HG03565 (cell line): Measurements from ENCODE around the gene UBE2L6.

Experiments
- ATAC-seq: cut with Tn5 transposase; IDR thresholded peaks from one replicate; pipeline ENCODE4 v1.9.1; 2021; ENCODE audit warnings: mild to moderate bottlenecking, moderate library complexity; ENCODE audit not compliant: unreplicated experiment

The UBE2L6 gene

DNA sequence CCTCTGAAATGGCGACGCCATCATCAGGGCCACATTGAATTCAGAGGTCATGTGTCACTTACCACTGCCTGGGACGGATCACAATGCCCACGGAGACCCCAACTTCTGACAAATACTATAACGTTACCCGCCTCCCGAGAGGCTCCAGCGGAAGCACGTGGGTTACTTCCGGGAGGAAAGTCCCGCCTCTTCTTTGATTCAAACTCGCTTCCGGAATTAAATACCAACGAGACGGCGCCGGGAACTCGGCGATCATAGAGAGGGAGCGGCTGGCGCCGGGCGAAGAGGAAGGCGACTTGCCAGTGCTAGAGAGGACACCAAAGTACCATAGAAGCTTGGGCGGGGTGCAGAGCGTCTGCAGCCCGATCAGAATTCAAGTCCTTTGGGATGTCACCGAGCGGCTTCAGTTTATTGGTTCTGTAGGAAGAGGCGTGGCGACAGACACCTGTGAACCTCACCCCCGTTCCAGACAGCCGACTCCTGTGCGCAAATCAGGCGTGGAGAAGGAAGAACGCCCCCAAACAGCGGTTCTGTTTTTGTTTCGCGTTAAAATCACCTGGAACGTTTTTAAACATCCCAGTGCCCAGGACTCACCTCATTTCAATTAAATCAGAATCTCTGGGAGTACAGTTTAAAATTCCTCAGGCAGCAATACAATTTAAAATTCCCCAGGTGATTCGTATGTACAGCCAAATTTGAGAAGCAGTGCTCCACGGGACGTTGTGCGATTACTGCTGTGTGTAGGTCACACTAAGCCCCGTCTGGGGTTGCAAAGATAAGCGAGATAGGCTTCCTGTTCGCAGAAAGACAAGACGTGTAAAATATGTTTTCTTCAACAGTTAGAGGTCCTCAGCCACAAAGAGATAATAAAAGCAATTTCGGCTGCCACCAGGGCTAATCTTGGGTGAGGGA lies 36.6 kb downstream of the UBE2L6 start, which contains the start of gene TIMM10:
Gene TIMM10, minus strand, starts transcription at position 159 of the 912 bp plus-strand sequence. CDS start 565 bp downstream, outside the sequence.
- ATAC-seq, result peak; percentile 98

DNA sequence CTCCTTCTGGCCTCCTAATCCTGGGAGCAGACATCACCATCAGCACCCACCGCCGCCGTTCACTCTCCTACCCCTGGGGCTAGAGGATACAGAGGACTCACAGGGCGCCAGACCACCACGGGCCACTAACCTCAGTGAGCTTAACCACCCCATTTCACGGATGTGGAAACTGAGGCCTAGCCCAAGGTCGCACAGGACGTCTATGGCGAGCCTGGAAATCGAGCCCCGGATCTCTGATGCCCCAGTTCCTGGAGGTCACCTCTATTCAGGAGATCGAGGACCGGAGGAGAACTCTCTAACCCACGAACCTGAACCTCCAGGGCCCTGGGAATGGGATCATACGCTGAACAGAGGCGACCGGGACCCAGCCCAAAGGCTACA lies 37.3 kb downstream of the UBE2L6 start:
- no peak for ATAC-seq

DNA sequence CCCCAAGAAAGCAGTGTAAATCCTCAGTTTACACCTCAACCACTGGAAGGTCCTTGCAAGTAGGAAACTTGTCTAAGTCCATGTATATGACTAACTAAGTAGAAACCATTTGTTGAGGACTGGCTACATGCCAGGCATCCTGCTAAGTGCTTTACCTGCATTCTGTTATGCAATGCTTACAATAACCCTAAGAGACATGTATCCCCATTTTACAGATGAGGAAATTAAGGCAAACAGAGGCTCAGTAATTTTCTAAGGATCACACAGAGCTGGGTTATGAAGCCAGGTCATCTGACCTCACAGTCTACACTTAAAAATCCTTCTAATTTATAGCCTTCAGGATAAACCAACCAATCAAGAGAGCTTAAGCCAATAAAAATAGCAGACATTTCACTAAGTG lies 38.5 kb downstream of the UBE2L6 start:
- ATAC-seq, result no peak

DNA sequence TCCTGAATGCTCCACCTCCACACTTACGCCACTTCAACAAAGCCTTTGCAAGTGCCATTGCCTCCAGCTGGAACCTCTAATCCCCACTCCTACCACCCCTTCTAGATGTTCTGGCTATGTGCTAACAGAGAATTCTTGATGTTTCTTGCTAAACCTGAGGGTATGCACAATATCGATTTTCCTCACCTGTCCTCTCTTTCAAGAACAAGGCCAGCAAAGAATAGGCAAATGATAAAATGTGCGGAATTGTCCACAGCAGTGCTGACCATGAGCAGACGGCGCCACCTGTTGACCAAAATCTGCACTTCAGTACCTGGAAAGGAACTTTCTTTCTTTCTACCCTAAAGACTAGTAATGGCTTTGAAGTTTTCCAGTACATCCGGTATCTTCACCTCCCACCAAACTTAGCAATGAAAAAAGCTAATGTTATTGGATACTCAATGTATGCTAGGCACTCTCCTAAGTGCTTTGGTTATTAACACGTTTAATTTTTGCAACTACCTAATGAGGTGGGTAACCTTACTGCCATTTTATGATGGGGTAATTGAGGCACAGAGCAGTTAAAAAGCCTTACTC lies 40.3 kb downstream of the UBE2L6 start:
- no peak for ATAC-seq

DNA sequence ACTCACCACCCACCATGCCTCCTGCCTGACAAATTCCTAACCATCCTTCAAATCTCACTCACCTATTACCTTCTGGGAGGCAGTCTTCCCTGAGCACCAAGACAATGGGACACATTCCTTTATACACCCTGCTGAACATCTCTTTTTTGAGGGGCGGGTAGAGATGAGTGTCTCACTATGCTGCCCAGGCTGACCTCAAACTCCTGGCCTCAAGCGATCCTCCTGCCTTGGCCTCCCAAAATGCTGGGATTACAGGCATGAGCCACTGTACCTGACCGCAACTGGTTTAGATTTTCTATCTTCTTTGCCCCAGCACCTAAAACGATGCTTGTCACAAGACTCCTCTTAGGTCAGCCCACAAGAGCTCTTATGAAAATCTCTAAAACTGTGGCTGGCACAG lies 44.1 kb downstream of the UBE2L6 start:
- no peak for ATAC-seq

DNA sequence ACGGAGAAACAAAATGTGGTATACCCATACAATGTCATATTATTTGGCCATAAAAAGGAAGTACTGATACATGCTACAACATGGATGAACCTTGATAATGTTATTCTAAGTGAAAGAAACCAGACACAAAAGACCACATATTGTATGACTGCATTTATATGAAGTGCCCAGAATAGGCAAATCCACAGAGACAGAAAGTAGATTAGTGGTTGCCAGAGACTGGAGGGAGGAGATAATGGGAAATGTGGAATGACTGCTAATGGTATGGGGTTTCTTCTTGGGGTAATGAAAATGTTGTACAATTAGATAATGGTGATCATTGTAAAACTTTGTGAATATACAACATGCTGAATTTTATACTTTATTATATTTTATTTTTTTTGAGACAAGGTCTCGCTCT lies 46.4 kb downstream of the UBE2L6 start:
- ATAC-seq, result no peak

DNA sequence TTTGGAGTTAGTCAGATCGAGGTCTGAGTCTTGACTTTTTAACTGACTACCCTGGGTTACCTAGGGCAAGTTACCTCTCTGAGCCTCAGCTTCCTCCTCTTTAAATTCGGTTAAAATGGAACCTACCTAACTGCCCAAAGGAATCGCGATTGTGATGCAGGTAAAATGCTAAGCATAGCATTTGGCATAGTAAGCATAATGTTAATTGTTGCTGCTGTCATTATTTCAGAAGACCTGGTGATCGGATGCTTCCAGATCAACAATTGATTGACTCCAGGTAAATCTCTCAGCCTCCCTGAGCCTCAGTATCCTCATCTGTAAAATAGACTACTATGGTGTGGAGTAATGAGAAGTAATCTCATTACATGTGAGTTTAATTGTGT lies 51.4 kb downstream of the UBE2L6 start:
- ATAC-seq, result no peak

DNA sequence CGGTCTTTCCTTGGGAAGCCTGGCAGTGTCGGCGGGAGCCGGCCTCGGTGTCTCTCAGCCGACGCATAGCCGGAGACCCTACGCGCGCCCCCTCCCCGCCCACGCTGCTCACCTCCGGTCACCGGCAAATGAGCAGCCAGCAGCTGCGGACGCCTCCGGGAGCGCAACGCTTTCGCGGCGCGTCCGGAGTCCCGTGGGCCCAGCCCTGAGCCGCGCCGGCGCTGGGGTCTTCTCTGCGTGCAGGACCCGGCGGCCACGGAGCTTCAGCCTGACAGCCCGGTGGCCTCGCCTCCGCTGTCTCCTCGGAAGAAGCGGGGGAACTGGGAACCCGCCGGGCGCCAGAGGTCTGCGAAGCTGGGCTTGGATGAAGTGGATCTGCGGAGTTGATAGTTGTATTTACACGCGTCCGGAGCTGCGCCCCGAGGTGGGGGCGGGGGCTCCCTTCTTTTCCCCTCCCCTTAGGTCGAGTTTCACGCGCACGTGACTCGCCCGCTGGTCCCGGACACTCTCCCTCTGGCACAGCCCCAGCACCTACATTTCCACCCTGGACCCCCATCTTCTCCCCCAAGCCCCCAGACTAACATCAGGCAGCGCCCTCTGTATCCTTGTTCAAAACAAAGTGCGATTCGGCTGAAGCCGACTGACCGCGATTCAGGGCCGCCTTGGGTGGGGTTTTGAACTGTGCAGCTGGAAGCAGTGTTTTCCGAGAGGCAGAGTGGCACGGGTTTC lies 52.0 kb downstream of the UBE2L6 start, which contains the start of gene SLC43A1:
Gene SLC43A1, minus strand, starts transcription at position 371 of the 729 bp plus-strand sequence. CDS start 1,591 bp downstream, outside the sequence.
- no peak for ATAC-seq

DNA sequence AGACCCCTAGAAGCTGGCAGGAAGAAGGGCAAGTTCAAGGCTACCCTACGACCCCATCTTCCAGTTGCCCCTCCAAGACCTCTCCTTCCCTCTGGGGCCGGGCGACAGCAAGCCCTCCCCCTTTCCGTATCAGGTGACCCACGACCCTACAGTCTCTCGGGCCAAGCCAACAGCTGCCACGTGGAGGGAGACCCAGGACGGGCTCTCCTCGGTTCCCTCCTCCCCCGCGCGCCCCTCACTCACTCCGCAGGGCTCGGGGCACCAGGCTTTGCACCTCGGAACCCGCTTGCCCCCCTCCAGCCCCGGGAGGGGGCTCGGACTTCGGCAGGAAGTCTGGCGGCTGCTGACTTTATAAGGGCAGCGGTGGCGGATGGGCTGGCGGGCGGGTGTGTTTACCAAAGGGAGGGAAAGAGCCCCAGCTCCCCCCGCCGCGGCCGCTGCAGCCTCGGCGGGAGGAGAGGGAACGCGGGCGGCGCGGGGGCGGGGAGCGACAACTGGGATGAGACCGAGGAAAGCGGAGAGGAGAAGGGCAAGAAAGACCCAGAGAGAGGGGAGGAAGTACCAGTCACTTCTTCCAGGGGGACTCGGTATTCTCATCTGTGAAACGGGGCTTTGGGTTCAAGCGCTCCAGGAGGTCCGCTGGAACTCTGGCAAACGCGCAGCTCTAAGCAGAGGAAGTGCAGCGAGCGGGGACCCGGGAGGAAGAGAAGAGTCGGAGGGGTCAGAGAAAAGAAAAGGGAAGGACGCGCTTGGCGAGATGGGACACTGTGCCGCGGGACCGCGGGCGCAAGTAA lies 52.7 kb downstream of the UBE2L6 start:
- no peak for ATAC-seq

DNA sequence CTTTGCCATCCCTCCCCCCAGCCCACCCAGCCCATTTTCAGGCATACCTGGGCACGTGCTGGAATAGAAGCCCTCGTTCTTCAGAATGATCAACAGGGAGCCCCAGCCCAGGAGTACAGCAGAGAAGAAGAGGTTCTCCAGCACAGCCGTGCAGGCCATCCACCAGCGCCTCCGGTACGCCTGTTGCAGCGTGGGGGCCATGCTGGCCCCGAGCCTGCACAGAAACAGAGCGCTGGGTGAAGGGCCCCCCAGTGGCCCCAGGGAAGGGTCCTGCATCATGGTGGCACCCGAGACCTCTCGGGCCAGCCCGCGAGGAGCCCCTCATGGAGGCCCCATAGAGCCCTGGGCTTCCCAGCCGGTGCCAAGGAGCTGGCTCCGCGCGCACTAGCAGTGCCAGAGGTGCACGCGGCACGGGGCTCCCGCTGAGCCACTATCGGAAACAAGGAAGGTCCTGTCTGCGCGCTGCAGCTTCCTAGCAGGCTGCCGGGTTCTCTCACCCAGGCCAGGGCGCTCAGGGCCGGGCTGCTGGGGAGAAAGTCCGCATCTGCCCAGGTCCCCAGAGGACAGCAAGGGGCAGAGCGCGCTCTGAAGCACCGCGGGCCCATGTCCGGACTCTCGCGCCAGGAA lies 53.4 kb downstream of the UBE2L6 start:
- ATAC-seq, result no peak

DNA sequence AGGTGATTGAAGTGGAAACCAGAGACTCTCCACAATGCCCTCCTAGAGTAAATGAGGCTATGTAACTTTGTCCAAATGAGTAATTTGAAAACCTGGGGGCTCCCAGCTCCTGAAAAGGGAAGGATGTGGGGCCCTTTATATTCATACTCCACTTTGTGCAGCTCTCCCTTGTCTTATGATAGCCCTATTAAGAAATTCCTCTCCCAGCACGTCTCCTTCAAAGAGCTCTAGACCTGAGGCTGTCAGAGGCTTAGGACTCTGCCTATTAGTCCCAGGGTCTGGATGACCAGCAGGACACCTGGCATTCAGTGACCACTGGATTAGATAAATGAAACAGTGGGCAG lies 54.0 kb downstream of the UBE2L6 start:
- no peak for ATAC-seq

DNA sequence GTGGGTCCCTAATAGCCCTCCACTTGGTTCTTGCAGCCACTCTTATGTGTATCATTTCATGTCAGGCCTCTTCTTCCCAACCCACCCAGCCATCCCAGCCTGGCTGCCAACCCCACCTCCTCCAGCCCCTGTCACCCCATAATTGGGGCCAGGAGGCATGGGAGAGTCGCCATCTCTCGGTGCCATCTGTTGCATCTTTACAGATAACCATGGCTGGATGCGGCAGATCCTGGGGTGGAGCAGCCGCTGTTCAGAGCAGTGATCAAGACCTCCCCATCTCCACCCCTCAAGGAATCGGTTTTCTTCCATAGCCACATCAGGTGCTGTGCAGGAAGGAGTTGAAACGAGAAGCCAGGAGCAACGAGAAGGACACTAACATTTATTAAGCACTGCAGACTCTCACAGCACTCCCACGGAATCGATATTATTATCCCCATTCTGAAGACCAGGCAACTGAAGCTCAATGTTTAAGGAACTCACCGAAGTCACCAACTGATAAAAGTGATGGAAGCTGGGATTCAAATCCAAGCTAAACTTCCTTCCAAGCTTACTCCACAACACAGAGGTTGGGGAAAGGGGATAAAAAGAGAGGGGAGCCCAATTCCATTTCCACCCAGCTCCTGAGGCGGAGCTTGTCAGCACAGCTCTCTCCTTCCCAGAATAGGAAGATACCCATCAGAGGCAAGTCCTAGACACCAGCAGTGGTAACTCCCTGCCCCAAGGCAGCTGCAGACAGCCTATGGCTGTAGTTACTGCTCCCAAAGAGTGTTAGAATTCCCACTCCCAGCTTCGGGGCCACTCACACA lies 54.6 kb downstream of the UBE2L6 start:
- no peak for ATAC-seq

DNA sequence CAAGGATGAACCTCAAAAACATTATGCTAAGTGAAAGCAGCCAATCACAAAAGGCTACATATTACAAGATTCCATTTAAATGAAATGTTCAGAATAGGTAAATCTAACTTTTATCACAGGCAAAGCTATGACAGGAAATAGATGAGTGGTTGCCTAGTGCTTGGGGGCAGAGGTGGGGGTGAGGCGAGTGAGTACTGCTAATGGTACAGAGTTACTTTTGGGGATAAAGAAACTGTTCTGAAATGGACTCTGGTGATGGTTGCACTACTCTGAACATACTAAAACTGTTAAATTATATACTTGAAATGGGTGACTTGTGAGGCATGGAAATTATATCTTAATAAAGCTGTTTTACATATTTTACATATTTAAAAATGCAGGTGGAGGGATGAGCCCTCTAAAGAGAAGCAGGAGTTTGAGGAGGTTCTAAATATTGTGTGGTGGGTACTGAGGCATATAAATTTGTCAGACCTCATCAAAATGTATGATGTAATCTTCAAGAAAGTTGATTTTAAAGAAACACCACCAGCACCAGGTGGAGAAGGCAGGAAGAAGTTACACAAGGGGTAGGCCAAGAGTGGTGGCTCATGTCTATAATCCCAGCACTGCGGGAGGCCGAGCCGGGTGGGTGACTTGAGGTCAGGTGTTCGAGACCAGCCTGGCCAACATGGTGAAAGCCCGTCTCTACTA lies 55.6 kb downstream of the UBE2L6 start:
- ATAC-seq, result no peak

DNA sequence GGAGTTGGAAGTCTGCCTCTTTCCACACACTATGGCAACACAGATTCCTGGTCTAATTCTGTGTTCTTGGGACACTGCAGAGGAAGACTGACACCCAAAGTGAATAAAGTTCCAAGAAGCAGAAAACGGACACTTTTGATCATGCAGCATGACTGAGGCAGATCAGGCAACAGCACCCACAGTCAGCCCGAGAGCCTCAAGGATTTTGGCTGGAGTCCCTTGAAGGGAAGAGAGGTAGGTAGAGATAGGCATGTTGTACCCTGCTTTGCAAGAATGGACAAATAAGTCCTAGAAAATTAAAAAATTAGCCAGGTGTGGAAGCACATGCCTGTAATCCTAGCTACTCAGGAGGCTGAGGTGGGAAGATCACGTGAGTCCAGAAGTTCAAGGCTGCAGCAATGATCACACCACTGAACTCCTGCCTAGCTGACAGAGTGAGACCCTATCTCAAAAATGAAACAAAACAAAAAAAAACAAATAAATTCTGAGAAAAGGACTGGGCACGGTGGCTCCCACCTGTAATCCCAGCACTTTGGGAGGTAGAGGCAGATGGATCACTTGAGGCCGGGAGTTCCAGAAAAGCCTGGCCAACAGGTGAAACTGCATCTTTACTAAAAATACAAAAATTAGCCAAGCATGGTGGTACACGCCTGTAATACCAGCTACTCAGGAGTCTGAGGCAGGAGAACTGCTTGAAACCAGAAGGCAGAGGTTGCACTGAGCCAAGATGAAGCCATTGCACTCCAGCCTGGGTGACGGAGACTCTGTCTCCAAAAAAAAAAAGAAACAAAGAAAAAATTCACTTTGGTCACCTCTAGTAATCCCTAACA lies 58.9 kb downstream of the UBE2L6 start:
- ATAC-seq, result no peak

DNA sequence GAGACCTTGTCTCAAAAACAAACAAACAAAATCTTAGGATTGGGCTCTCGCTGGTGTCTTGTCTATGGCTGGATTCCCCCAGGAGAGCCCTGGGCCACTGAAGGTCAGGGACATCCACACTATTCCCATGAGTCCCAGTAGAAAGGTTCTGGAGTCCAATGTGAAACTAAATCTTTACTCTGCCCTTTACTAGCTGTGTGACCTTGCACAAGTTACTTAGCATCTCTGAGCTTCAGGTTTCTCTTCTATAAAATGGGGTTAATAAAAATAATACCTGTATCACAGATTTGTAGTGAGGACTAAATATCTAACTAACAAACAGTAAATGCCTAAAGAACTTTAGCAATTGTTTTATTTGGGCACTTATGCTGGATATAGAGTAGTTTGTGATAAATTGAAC lies 61.0 kb downstream of the UBE2L6 start:
- ATAC-seq, result no peak

DNA sequence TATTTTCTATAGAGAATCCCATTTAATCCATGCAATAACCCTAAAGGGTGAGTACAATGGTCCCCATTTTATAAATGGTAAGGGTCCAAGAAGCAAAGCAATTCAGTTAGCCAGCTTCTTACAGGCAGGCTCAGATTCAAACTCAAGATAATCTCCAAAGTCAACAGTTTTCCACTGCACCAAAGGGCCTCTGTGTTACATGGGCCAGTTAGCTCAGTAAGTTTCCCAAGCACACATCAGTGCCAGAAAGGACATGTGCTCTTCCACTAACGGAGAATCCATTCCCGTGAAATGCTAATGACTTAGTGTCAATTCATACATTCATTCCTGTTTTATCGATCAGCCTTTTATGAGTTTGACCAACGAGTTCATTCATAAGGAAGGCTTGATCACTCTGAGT lies 63.0 kb downstream of the UBE2L6 start:
- no peak for ATAC-seq

DNA sequence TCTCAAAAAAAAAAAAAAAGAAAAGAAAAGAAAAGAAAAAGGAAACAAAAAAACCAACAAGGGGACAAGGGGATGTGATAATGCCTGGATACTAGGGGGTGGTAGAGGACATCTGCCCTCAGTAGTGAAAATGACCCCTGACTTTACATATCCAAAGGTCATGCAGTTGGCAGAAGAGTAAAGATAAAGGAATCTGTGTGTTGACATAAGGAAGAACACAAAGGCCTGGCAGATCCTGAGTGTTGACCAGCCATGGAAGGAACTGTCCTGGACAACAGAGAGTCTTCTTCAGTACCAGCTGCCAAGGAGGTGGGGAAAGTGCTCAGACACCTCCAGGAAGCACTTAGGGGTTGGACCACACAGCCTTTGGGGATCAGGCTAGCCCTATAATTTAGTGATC lies 64.6 kb downstream of the UBE2L6 start:
- no peak for ATAC-seq

DNA sequence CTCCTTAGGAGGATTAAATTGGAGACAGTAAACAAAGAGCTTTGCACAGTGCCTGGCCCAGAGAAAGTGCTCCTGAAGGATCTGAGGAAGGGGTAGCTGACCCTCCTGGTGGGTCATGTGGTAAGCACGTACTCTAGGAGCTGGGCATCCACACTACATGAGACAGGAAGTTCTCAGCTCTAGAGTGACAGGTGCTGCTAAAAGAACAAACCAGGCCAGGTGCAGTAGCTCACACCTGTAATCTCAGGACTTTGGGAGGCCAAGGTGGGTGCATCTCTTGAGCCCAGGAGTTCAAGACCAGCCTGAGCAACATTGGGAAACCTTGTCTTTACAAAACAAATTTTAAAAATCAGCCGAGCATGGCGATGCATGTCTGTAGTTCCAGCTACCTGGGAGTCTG lies 65.1 kb downstream of the UBE2L6 start:
- ATAC-seq, result no peak
